SK-N-SH (cell line): ENCODE measurements around the gene CHD1. TPM values are rescaled to one million over a fixed set of nuclear protein-coding genes. Genes with fewer than 3 reads are reported as not detected.
A peak's percentile ranks its signal among the peaks of the same experiment; 100 is the strongest.

Experiments
- CTCF ChIA-PET: fragments of 300-600, 350-600 bp; formaldehyde crosslinking; extraction: SDS; loops from one replicate; lab custom pipeline; 2021; lab: Yijun Ruan, JAX
- POLR2A ChIA-PET: fragments of 350-600 bp; sonication (Branson Sonifier 250); formaldehyde crosslinking; extraction: SDS; loops from one replicate; lab custom pipeline; 2020; ENCODE audit warnings: antibody characterized with exemption, inconsistent platforms; lab: Yijun Ruan, JAX
- DNase-seq: peaks from one replicate; pipeline ENCODE4 v3.0.0; 2012
- H2AFZ ChIP-seq: fragments of 200-600 bp; sonication (generic); 2 replicates; pipeline ENCODE4 v1.8.1; 2016; ENCODE audit warnings: antibody characterized with exemption, mild to moderate bottlenecking, low read depth
- H3F3A ChIP-seq: fragments of 200-600 bp; sonication (generic); replicated peaks from 2 replicates; pipeline ENCODE3; 2016; ENCODE audit warnings: antibody characterized with exemption, mild to moderate bottlenecking; ENCODE audit not compliant: insufficient read depth
- H3K27ac ChIP-seq, 2 experiments: fragments of 200-500 bp in 1 of 2; fragments of 200-600 bp in 1 of 2; sonication (Bioruptor generic) in 1 of 2; sonication (generic), shearing (Covaris generic) in 1 of 2; 2 replicates each; pipeline versions ENCODE4 v1.5.1 to v1.6.1; 2014 to 2016; ENCODE audit warnings: low read depth in 2 of 2, inconsistent platforms in 1 of 2, low read length in 1 of 2, mild to moderate bottlenecking in 1 of 2, mixed read lengths in 1 of 2
- H3K27me3 ChIP-seq: fragments of 200-600 bp; sonication (generic), shearing (Covaris generic); 2 replicates; pipeline ENCODE4 v1.6.1; 2016; ENCODE audit warnings: mixed run types; ENCODE audit not compliant: insufficient read depth
- H3K36me3 ChIP-seq, 2 experiments: fragments of 200-500 bp in 1 of 2; fragments of 200-600 bp in 1 of 2; sonication (Bioruptor generic) in 1 of 2; sonication (generic) in 1 of 2; replicated peaks in 1 of 2; 2 replicates each; pipeline versions ENCODE3 to v1.5.1; 2014 to 2016; ENCODE audit warnings: low read length in 1 of 2, mild to moderate bottlenecking in 1 of 2; ENCODE audit not compliant: insufficient read depth in 2 of 2, control insufficient read depth in 1 of 2
- H3K4me1 ChIP-seq, 2 experiments: fragments of 200-500 bp in 1 of 2; fragments of 200-600 bp in 1 of 2; sonication (Bioruptor generic) in 1 of 2; sonication (generic), shearing (Covaris generic) in 1 of 2; 2 replicates each; pipeline versions ENCODE4 v1.5.1 to v1.6.1; 2014 to 2016; ENCODE audit warnings: low read depth in 1 of 2, low read length in 1 of 2, mixed run types in 1 of 2; ENCODE audit not compliant: insufficient read depth in 2 of 2, control insufficient read depth in 1 of 2
- H3K4me2 ChIP-seq: fragments of 200-600 bp; sonication (generic), shearing (Covaris generic); 2 replicates; pipeline ENCODE4 v1.6.1; 2017; ENCODE audit warnings: mixed run types
- H3K4me3 ChIP-seq, 2 experiments: fragments of 200-500 bp in 1 of 2; fragments of 200-600 bp in 1 of 2; sonication (Bioruptor generic) in 1 of 2; sonication (generic), shearing (Covaris generic) in 1 of 2; 2 replicates each; pipeline versions ENCODE4 v1.5.1 to v1.8.1; 2014 to 2016; ENCODE audit warnings: low read depth in 2 of 2, inconsistent platforms in 1 of 2, low read length in 1 of 2, mild to moderate bottlenecking in 1 of 2, mixed read lengths in 1 of 2, moderate library complexity in 1 of 2
- H3K79me2 ChIP-seq: fragments of 200-600 bp; sonication (generic); 2 replicates; pipeline ENCODE4 v1.8.1; 2017; ENCODE audit warnings: mild to moderate bottlenecking; ENCODE audit not compliant: insufficient read depth
- H3K9ac ChIP-seq: fragments of 200-600 bp; sonication (generic); 2 replicates; pipeline ENCODE4 v1.6.1; 2017; ENCODE audit warnings: mixed run types
- H3K9me2 ChIP-seq: fragments of 200-600 bp; sonication (generic); 2 replicates; pipeline ENCODE4 v1.6.1; 2017; ENCODE audit warnings: mixed run types
- H3K9me3 ChIP-seq: fragments of 200-600 bp; sonication (generic); 2 replicates; pipeline ENCODE4 v1.6.1; 2017; ENCODE audit warnings: mixed run types, mild to moderate bottlenecking, moderate library complexity
- H4K20me1 ChIP-seq: fragments of 200-600 bp; sonication (generic); 2 replicates; pipeline ENCODE4 v1.6.1; 2017; ENCODE audit warnings: mild to moderate bottlenecking, mixed run types; ENCODE audit not compliant: insufficient read depth
- CHD2 ChIP-seq: fragments of 150-350 bp; IDR thresholded peaks from 2 replicates; pipeline ENCODE4 v1.6.1; 2018; ENCODE audit warnings: low read length; ENCODE audit not compliant: partially characterized antibody
- ELF1 ChIP-seq: IDR thresholded peaks from 2 replicates; pipeline ENCODE4 v1.4.0; 2012
- EZH2phosphoT487 ChIP-seq: fragments of 200-600 bp; sonication (generic); IDR thresholded peaks from 2 replicates; pipeline ENCODE4 v1.6.1; 2017; ENCODE audit warnings: low read depth, mixed run types, mild to moderate bottlenecking, antibody characterized with exemption, moderate library complexity, borderline replicate concordance
- FOSL2 ChIP-seq: IDR thresholded peaks from 2 replicates; pipeline ENCODE4 v1.4.0; 2012; ENCODE audit warnings: low read depth, mild to moderate bottlenecking, moderate library complexity, borderline replicate concordance
- FOXM1 ChIP-seq: IDR thresholded peaks from 2 replicates; pipeline ENCODE4 v1.4.0; 2012; ENCODE audit warnings: low read depth, mild to moderate bottlenecking
- MXI1 ChIP-seq: IDR thresholded peaks from 2 replicates; pipeline ENCODE4 v1.6.1; 2012; ENCODE audit warnings: mild to moderate bottlenecking, low read depth, low read length, improper control_type of control experiment
- NRF1 ChIP-seq: IDR thresholded peaks from 2 replicates; pipeline ENCODE4 v1.6.1; 2012; ENCODE audit warnings: low read depth, mild to moderate bottlenecking, low read length
- RAD21 ChIP-seq: IDR thresholded peaks from 2 replicates; pipeline ENCODE4 v1.6.1; 2012; ENCODE audit warnings: mild to moderate bottlenecking, low read length
- RCOR1 ChIP-seq: fragments of 150-350 bp; IDR thresholded peaks from 2 replicates; pipeline ENCODE4 v1.6.1; 2017; ENCODE audit warnings: antibody characterized with exemption, low read length
- RFX5 ChIP-seq: IDR thresholded peaks from 2 replicates; pipeline ENCODE4 v1.6.1; 2012; ENCODE audit warnings: mild to moderate bottlenecking, improper control_type of control experiment, low read length
- USF1 ChIP-seq: IDR thresholded peaks from 2 replicates; pipeline ENCODE4 v1.4.0; 2012; ENCODE audit warnings: low read depth, borderline replicate concordance
- YY1 ChIP-seq: IDR thresholded peaks from 2 replicates; pipeline ENCODE4 v1.4.0; 2012; ENCODE audit warnings: low read depth, mild to moderate bottlenecking
- WGBS: methylation state at CpG from one replicate; pipeline ENCODE4 v1.1.6; 2017; ENCODE audit warnings: low lambda C conversion rate; 5-methylcytosine and 5-hydroxymethylcytosine counted together
- polyA plus RNA-seq, 3 experiments: library from polyadenylated mRNA; depleted of rRNA; stranded (reverse); fragments of >200 nt; gene quantifications; 2 replicates each; pipeline ENCODE4 v1.2.3, GENCODE V29; 2012
- TF ChIP-seq, protein P1 (sequence below): fragments of 200-600 bp; sonication (generic); IDR thresholded peaks from 2 replicates; pipeline ENCODE4 v1.6.1; 2017; ENCODE audit warnings: antibody characterized with exemption, mild to moderate bottlenecking, moderate library complexity
- TF ChIP-seq, protein P2 (sequence below): IDR thresholded peaks from 2 replicates; pipeline ENCODE4 v1.4.0; 2012; ENCODE audit warnings: low read depth
- TF ChIP-seq, protein P3 (sequence below): fragments of 150-350 bp; IDR thresholded peaks from 2 replicates; pipeline ENCODE4 v1.6.1; 2017; ENCODE audit warnings: antibody characterized with exemption, low read length, low read depth, borderline replicate concordance
- TF ChIP-seq, protein P4 (sequence below): IDR thresholded peaks from 2 replicates; pipeline ENCODE4 v1.6.1; 2012; ENCODE audit warnings: mild to moderate bottlenecking, low read depth, low read length, moderate library complexity

CHD1 gene
- polyA plus RNA-seq, 1 of the 3 experiments (the other 2 are of a cell fraction), result 12.4 TPM

- Histone ChIP-seq H3K4me2 (no peak overlapping the region), H3K36me3 (peaks cover 47 to 77% of the 10 kb centered on the region in 2 experiments), H3K27me3 (no peaks in the 10 kb centered on the region), H3K9ac (no peak overlapping the region), H3K4me3 (no peak overlapping the region), H3K27ac (no peak overlapping the region), H3K4me1 (peaks cover 0 to 6% of the 10 kb centered on the region in 2 experiments; a peak in 1 of 4 replicates), H3K79me2 (peaks cover 99% of the 10 kb centered on the region), H4K20me1 (peaks cover 15% of the 10 kb centered on the region), H2AFZ (no peak overlapping the region), H3K9me3 (no peaks in the 10 kb centered on the region), H3F3A (peaks cover 3% of the 10 kb centered on the region), H3K9me2 (no peaks in the 10 kb centered on the region)
- TF ChIP-seq, protein P1, sequence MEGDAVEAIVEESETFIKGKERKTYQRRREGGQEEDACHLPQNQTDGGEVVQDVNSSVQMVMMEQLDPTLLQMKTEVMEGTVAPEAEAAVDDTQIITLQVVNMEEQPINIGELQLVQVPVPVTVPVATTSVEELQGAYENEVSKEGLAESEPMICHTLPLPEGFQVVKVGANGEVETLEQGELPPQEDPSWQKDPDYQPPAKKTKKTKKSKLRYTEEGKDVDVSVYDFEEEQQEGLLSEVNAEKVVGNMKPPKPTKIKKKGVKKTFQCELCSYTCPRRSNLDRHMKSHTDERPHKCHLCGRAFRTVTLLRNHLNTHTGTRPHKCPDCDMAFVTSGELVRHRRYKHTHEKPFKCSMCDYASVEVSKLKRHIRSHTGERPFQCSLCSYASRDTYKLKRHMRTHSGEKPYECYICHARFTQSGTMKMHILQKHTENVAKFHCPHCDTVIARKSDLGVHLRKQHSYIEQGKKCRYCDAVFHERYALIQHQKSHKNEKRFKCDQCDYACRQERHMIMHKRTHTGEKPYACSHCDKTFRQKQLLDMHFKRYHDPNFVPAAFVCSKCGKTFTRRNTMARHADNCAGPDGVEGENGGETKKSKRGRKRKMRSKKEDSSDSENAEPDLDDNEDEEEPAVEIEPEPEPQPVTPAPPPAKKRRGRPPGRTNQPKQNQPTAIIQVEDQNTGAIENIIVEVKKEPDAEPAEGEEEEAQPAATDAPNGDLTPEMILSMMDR, result no peak
- no peak for TF ChIP-seq RFX5
- no peak for TF ChIP-seq RAD21
- TF ChIP-seq RCOR1, result no peak
- no peak for TF ChIP-seq FOSL2
- TF ChIP-seq, protein P2, sequence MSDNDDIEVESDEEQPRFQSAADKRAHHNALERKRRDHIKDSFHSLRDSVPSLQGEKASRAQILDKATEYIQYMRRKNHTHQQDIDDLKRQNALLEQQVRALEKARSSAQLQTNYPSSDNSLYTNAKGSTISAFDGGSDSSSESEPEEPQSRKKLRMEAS, result no peak
- no peak for TF ChIP-seq USF1
- no peak for TF ChIP-seq ELF1
- TF ChIP-seq NRF1, result no peak
- TF ChIP-seq CHD2, result no peak
- ChIA-PET POLR2A (no interaction called here), CTCF (interaction anchor here (0.8 to 1.7 kb wide), 2 partner anchors 15 to 138 kb away, joined by 3 to 4 read pairs; no protein-coding TSS in a partner anchor)
- WGBS, result 97% methylated on average over 4 of the region's 4 CpGs
- DNase-seq, result no peak
Measured at GRCh38 chr5:98921947-98922505, 6.8 kb downstream of the CHD1 start.

DNA sequence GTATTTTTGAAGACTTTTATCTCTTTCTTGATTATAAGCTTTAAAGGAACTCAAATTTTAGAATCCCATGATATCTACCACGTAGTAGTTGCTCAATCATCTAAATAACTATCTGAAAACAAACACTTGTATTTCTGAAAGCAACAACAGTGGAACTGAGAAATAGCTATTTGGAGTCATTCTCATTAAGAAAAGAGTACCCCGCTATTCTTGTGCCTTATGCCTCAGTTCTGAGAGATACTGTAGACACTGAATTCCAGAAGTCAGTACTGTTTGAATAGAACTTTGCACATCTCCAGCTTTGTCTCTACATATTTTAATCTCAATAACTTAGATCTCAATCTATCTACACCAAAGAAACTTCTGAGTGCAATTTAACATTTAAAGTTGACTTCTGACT is 11.4 kb downstream of the CHD1 start:
- TF ChIP-seq, protein P1, result no peak
- no peak for TF ChIP-seq EZH2phosphoT487
- no peak for TF ChIP-seq YY1
- TF ChIP-seq, protein P3, sequence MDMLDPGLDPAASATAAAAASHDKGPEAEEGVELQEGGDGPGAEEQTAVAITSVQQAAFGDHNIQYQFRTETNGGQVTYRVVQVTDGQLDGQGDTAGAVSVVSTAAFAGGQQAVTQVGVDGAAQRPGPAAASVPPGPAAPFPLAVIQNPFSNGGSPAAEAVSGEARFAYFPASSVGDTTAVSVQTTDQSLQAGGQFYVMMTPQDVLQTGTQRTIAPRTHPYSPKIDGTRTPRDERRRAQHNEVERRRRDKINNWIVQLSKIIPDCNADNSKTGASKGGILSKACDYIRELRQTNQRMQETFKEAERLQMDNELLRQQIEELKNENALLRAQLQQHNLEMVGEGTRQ, result no peak
- TF ChIP-seq FOXM1, result no peak
- no peak for TF ChIP-seq MXI1
- TF ChIP-seq, protein P4, sequence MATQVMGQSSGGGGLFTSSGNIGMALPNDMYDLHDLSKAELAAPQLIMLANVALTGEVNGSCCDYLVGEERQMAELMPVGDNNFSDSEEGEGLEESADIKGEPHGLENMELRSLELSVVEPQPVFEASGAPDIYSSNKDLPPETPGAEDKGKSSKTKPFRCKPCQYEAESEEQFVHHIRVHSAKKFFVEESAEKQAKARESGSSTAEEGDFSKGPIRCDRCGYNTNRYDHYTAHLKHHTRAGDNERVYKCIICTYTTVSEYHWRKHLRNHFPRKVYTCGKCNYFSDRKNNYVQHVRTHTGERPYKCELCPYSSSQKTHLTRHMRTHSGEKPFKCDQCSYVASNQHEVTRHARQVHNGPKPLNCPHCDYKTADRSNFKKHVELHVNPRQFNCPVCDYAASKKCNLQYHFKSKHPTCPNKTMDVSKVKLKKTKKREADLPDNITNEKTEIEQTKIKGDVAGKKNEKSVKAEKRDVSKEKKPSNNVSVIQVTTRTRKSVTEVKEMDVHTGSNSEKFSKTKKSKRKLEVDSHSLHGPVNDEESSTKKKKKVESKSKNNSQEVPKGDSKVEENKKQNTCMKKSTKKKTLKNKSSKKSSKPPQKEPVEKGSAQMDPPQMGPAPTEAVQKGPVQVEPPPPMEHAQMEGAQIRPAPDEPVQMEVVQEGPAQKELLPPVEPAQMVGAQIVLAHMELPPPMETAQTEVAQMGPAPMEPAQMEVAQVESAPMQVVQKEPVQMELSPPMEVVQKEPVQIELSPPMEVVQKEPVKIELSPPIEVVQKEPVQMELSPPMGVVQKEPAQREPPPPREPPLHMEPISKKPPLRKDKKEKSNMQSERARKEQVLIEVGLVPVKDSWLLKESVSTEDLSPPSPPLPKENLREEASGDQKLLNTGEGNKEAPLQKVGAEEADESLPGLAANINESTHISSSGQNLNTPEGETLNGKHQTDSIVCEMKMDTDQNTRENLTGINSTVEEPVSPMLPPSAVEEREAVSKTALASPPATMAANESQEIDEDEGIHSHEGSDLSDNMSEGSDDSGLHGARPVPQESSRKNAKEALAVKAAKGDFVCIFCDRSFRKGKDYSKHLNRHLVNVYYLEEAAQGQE, result no peak
- H3K4me3 ChIP-seq, result no peak overlapping the region
- no peak overlapping the region for H3K4me2 ChIP-seq
- no peaks in the 10 kb centered on the region for H3K4me1 ChIP-seq
- H3K9me2 ChIP-seq, result no peaks in the 10 kb centered on the region
- peaks cover 18 to 58% of the 10 kb centered on the region in 2 experiments for H3K36me3 ChIP-seq
- ChIA-PET POLR2A (interaction anchor here (1.5 kb wide), 1 partner anchor 10 kb away, joined by 3 read pairs; no protein-coding TSS in a partner anchor), CTCF (interaction anchor here (0.8 to 1.9 kb wide), 3 partner anchors 10 to 115 kb away, joined by 3 to 5 read pairs (median 5); no protein-coding TSS in a partner anchor)
- peaks cover 20% of the 10 kb centered on the region for H4K20me1 ChIP-seq
- peaks cover 4% of the 10 kb centered on the region for H3F3A ChIP-seq
- H3K9ac ChIP-seq, result no peak overlapping the region
- H3K79me2 ChIP-seq, result peaks cover 99% of the 10 kb centered on the region
- no peak for DNase-seq
- H2AFZ ChIP-seq, result no peak overlapping the region
- H3K27ac ChIP-seq, result peak overlapping the region in 1 of 2 experiments; percentile 3; a peak in 1 of 4 replicates
- no peaks in the 10 kb centered on the region for H3K27me3 ChIP-seq
- 95% methylated on average over 2 of the region's 2 CpGs for WGBS
- H3K9me3 ChIP-seq, result no peaks in the 10 kb centered on the region
